HEK293T (cell line): ENCODE data around the gene TNNI3K.

ENCODE experiments used
- CTCF ChIA-PET: fragments of 350-600 bp; formaldehyde crosslinking; extraction: SDS; loops from one replicate; lab custom pipeline; 2021; ENCODE audit warnings: antibody characterized with exemption, inconsistent platforms; lab: Yijun Ruan, JAX
- POLR2A ChIA-PET: fragments of 350-600 bp; formaldehyde crosslinking; extraction: SDS; loops from one replicate; lab custom pipeline; 2020; ENCODE audit warnings: antibody characterized with exemption, inconsistent platforms; lab: Yijun Ruan, JAX
- DNase-seq: peaks from one replicate; pipeline ENCODE4 v3.0.0; 2012; ENCODE audit warnings: mixed read lengths; ENCODE audit errors: extremely low spot score
- ARNT ChIP-seq: fragments of 450-650 bp; IDR thresholded peaks from 2 replicates; pipeline ENCODE4 v1.6.1; 2017; ENCODE audit warnings: mild to moderate bottlenecking
- BHLHE40 ChIP-seq: fragments of 450-650 bp; IDR thresholded peaks from 2 replicates; pipeline ENCODE4 v1.6.1; 2016; ENCODE audit warnings: mild to moderate bottlenecking, moderate library complexity, borderline replicate concordance
- CTBP1 ChIP-seq: fragments of 450-650 bp; IDR thresholded peaks from 2 replicates; pipeline ENCODE4 v1.6.1; 2016; ENCODE audit warnings: borderline replicate concordance
- ELF4 ChIP-seq: fragments of 450-650 bp; IDR thresholded peaks from 2 replicates; pipeline ENCODE4 v1.6.1; 2017; ENCODE audit warnings: antibody characterized with exemption
- FOXA1 ChIP-seq: fragments of 450-650 bp; IDR thresholded peaks from 2 replicates; pipeline ENCODE4 v1.6.1; 2016; ENCODE audit warnings: mild to moderate bottlenecking
- FOXK2 ChIP-seq: fragments of 450-650 bp; IDR thresholded peaks from 2 replicates; pipeline ENCODE4 v1.6.1; 2016; ENCODE audit warnings: mild to moderate bottlenecking
- FOXM1 ChIP-seq: fragments of 450-650 bp; IDR thresholded peaks from 2 replicates; pipeline ENCODE4 v1.6.1; 2017; ENCODE audit warnings: mild to moderate bottlenecking, borderline replicate concordance
- HDGF ChIP-seq: fragments of 450-650 bp; IDR thresholded peaks from 2 replicates; pipeline ENCODE4 v1.6.1; 2017; ENCODE audit warnings: antibody characterized with exemption, borderline replicate concordance
- L3MBTL2 ChIP-seq: fragments of 450-650 bp; conservative IDR thresholded peaks from 2 replicates; pipeline ENCODE4 v1.6.1; 2016; ENCODE audit warnings: mild to moderate bottlenecking
- LEF1 ChIP-seq: fragments of 450-650 bp; IDR thresholded peaks from 2 replicates; pipeline ENCODE4 v1.6.1; 2017; ENCODE audit warnings: mild to moderate bottlenecking, borderline replicate concordance
- NFRKB ChIP-seq: fragments of 450-650 bp; IDR thresholded peaks from 2 replicates; pipeline ENCODE4 v1.6.1; 2016; ENCODE audit warnings: mild to moderate bottlenecking, moderate library complexity
- SP1 ChIP-seq: fragments of 450-650 bp; IDR thresholded peaks from 2 replicates; pipeline ENCODE4 v1.6.1; 2017
- SUZ12 ChIP-seq: fragments of 450-650 bp; IDR thresholded peaks from 2 replicates; pipeline ENCODE4 v1.6.1; 2016; ENCODE audit warnings: mild to moderate bottlenecking
- TARDBP ChIP-seq: fragments of 450-650 bp; IDR thresholded peaks from 2 replicates; pipeline ENCODE4 v1.6.1; 2016
- ZNF384 ChIP-seq: fragments of 450-650 bp; IDR thresholded peaks from 2 replicates; pipeline ENCODE4 v1.6.1; 2016
- TF ChIP-seq, protein P1 (sequence below): fragments of 450-650 bp; IDR thresholded peaks from 2 replicates; pipeline ENCODE4 v1.6.1; 2016

TNNI3K gene

DNA sequence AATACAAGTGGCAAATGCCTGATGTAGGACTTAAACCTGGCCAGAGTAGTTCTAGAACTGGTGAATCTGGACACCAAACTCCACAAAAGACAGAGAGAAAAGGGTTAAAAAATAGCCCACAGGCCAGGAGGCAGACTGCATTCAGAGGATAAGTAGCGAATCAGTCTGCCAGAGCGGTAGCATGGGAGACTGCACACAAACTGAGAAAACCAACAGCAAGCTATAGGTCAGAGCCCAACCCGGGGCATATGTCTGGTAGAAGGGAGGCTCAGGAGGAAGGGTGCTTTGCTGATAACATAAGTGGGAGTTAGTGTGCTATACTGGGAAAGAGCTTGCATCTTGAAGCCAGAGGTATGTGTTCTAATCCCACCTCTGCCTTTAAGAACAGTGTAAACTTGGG is 273.3 kb downstream of the TNNI3K start:
- ChIA-PET CTCF (no interaction called here), POLR2A (no interaction called here)
- no peak for TF ChIP-seq BHLHE40
- DNase-seq: no peak

DNA sequence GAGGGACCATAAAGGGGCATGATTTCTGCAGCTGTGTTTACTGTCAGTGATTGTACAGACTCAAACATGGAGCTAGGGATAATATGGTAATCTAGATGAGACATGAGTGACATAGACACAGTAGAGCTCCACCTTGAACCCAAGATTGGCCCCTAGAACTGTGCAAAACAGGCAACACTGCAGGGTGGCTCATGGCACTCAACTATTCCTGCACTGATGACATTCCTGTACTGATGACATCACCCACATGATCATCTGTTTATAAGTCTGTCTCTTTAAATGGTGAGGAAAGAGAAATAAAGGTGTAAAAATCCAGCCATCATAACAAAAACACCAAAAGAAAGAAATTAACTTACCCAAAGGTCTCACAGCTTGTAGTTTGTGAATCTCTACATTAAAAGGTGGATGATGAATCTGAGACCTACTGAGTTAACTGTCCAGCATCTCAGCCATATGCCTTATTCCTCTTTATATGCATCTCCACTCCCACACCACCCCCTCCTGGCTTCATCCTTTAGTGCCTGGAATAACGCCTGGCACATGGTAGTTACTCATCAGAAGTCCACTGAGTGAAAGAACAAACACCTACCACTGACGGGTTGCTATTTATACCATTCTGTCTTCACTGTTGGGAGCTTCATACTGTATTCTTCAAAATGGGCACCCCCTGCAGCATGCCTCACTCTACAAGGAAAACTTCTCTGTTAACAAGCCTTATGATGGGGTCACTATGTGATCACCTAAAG is 277.2 kb downstream of the TNNI3K start, which contains the start of gene LRRC53:
TSS of gene LRRC53 (minus strand) at position 442 of the 746 bp plus-strand sequence. CDS start 29,262 bp downstream, outside the sequence.
- no peak for DNase-seq
- ChIA-PET POLR2A (no interaction called here), CTCF (interaction anchor here (0.6 to 0.8 kb wide), 2 partner anchors 9 to 13 kb away, joined by 3 read pairs; no protein-coding TSS in a partner anchor)
- TF ChIP-seq TARDBP (no peak), FOXA1 (no peak), SUZ12 (no peak), BHLHE40 (no peak), NFRKB (no peak), L3MBTL2 (no peak), ZNF384 (no peak), FOXM1 (no peak), FOXK2 (no peak), SP1 (no peak), CTBP1 (no peak), LEF1 (no peak), HDGF (no peak), ARNT (no peak), ELF4 (no peak)
- TF ChIP-seq, protein P1, sequence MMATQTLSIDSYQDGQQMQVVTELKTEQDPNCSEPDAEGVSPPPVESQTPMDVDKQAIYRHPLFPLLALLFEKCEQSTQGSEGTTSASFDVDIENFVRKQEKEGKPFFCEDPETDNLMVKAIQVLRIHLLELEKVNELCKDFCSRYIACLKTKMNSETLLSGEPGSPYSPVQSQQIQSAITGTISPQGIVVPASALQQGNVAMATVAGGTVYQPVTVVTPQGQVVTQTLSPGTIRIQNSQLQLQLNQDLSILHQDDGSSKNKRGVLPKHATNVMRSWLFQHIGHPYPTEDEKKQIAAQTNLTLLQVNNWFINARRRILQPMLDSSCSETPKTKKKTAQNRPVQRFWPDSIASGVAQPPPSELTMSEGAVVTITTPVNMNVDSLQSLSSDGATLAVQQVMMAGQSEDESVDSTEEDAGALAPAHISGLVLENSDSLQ: no peak

DNA sequence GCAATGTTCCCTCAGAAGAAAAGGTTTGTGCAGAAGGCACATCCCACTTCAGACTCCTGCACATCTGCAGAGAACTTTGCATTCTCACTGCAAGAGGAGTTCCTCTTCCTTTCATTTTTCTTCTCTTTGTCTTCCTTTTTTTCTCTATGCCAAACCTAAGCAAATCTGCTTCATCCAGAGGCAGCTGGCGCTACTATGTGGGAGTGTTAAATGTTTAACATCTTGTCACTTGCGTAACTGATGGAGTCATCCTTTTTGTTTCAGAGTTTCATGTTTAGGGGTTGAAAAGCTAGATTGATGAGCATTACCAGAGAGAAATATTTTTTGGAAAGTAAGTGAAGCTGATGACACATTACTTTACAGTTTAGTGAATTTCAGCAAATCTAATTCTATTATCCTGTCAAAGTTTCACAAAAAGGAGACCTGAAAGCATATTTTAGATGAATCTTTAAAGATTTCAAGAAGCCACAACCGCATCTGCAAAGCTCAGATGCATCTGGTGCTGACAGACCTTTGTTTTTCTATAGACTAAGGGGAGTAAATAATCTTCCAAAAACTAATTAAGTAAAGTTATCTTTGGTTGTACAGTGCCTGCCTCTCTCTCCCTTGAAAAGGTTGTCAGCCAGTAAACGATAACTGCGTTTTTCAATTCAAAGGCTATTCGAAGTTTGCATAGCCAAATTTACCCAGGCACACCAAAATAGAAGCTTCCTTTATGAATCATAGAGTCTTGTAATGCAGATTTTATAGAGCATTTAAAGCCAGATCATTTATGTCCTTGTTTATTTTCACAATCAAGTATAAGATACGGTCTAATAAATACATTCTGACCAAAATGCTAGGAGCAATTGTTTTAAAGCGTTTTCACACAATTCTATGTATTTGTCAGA is 278.5 kb downstream of the TNNI3K start:
- DNase-seq: no peak
- ChIA-PET CTCF (no interaction called here), POLR2A (no interaction called here)
- no peak for TF ChIP-seq CTBP1
- no peak for TF ChIP-seq SUZ12
- TF ChIP-seq LEF1: no peak
- no peak for TF ChIP-seq FOXM1
- TF ChIP-seq FOXA1: no peak
- TF ChIP-seq ARNT: no peak
- TF ChIP-seq TARDBP: no peak
- TF ChIP-seq BHLHE40: no peak
- TF ChIP-seq ZNF384: no peak
- no peak for TF ChIP-seq L3MBTL2

DNA sequence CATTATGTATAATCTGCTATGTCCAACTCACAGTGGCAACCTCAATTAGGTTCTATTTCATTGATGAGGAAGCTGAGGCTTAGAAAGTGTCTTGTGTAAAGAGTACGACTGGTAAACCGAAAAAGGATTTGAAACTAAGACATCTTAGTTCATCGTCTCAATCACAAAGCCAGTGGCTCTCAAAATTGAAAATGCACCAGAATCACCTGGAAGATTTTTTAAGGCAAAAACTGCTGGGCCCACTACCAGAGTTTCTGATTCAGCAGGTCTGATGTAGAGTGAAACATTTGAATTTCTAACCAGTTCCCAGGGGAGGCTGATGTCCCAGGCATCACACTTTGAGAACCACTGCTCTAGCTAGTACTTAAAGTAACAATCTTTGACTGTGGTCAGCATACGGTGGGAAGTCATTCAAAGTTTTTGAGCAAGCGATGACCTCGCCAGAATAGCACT is 282.4 kb downstream of the TNNI3K start:
- no peak for DNase-seq
- POLR2A ChIA-PET: no interaction called here
- TF ChIP-seq FOXM1 (no peak), SP1 (no peak), ZNF384 (no peak), BHLHE40 (no peak), TARDBP (no peak), ELF4 (no peak)
- TF ChIP-seq, protein P1: no peak
- CTCF ChIA-PET: no interaction called here

DNA sequence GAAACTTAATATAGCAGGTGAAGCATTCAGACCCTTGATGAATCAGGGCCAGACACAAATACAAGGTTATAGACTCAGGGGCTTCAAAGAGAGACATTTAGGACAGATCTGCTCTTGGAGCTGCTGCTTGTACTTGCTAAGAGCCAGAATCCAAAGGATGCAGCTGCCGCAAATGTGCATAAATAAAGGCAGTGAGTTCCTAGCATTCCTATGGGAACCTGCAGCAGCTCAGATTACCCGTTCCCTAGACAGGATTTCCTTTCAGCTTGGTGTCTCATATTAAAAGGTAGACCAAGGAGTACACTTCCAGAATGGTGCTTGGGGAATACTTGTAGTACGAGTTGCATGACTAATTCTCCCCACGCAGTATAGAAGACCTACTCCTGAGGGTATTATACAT is 287.0 kb downstream of the TNNI3K start:
- ChIA-PET CTCF (no interaction called here), POLR2A (no interaction called here)
- no peak for DNase-seq
- TF ChIP-seq SUZ12: no peak
- TF ChIP-seq, protein P1: no peak
- TF ChIP-seq FOXM1: no peak
- TF ChIP-seq FOXA1: no peak
- TF ChIP-seq HDGF: no peak
- TF ChIP-seq FOXK2: no peak
- no peak for TF ChIP-seq LEF1
- no peak for TF ChIP-seq ELF4
- TF ChIP-seq SP1: no peak
- TF ChIP-seq L3MBTL2: no peak
- TF ChIP-seq ARNT: no peak
- no peak for TF ChIP-seq ZNF384
- no peak for TF ChIP-seq CTBP1
- TF ChIP-seq TARDBP: no peak
- TF ChIP-seq BHLHE40: no peak
- TF ChIP-seq NFRKB: no peak
